Germinal center (tissue), 1 donor: ENCODE measurements around the gene PASK.
A peak's percentile ranks its signal among the peaks of the same experiment; 100 is the strongest.

ENCODE experiments used
- DNase-seq: peaks from one replicate; pipeline ENCODE4 v3.0.0; 2012; ENCODE audit warnings: mixed read lengths, low spot score

Gene PASK

DNA sequence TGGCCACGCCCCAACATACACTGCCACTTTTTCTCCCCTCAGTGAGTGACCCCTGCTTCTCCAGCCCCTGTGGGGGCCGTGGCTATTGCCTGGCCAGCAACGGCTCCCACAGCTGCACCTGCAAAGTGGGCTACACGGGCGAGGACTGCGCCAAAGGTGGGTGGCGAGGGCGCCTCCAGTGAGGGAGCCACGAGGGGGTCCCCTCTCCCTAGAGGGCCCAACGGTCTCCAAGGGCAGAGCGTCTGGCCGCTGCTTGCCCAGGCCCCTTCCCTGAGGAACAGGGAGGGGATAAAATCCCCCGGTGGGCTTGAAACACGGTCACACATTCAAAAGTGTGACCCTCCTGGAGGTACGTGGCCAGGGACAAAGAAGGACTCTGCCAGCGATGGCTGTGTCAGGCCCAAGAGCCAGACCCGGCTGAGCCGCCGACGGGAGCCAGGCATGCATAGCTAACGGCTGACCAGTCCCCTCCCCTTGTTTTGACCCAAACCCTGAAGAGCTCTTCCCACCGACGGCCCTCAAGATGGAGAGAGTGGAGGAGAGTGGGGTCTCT, 84.4 kb downstream of the PASK start:
- no peak for DNase-seq

GRCh38 chr2:241064008-241064801, 85.1 kb downstream of the PASK start:
- peak; percentile 54 for DNase-seq

- no peak for DNase-seq
These were observed 85.7 kb downstream of the PASK start for GRCh38 chr2:241063587-241063986.

- no peak for DNase-seq
These were observed 86.2 kb downstream of the PASK start for GRCh38 chr2:241063093-241063551.

- no peak for DNase-seq
These were observed 86.7 kb downstream of the PASK start for GRCh38 chr2:241062389-241063092.

- DNase-seq = no peak
These were observed 88.0 kb downstream of the PASK start for GRCh38 chr2:241061275-241061674.
